ENCODE measurements around the gene PMP22.
"Not testable (repeated sequence)": the region's sequence is repeated elsewhere in the genome, so short reads cannot be mapped to it uniquely, and the experiment has no call there.

The PMP22 gene

GRCh38 chr17:15200574-15200973 lies 64.6 kb downstream of the PMP22 start:
- DNase-seq, result not testable (repeated sequence)

GRCh38 chr17:15197229-15197628 lies 67.9 kb downstream of the PMP22 start:
- DNase-seq, result no peak

- DNase-seq, result no peak
Measured at GRCh38 chr17:15194859-15195277, 70.3 kb downstream of the PMP22 start.

- DNase-seq, result no peak
Measured at GRCh38 chr17:15185625-15185991, 79.5 kb downstream of the PMP22 start.

- no peak for DNase-seq
Measured at GRCh38 chr17:15184872-15185624, 80.1 kb downstream of the PMP22 start.

GRCh38 chr17:15181816-15182215 lies 83.3 kb downstream of the PMP22 start:
- no peak for DNase-seq

GRCh38 chr17:15181333-15181732 lies 83.8 kb downstream of the PMP22 start:
- no peak for DNase-seq

- DNase-seq, result no peak
Measured at GRCh38 chr17:15180121-15180561, 85.0 kb downstream of the PMP22 start.
